GM21528 (cell line): Measurements from ENCODE around the gene KEAP1.
A peak's percentile ranks its signal among the peaks of the same experiment; 100 is the strongest.
"Not testable (repeated sequence)": the region's sequence is repeated elsewhere in the genome, so short reads cannot be mapped to it uniquely, and the experiment has no call there.

Experiments used
- ATAC-seq: cut with Tn5 transposase; IDR thresholded peaks from one replicate; pipeline ENCODE4 v1.9.1; 2021; ENCODE audit warnings: mild to moderate bottlenecking, moderate library complexity; ENCODE audit not compliant: unreplicated experiment, low FRiP score

Gene KEAP1

GRCh38 chr19:10500247-10500592 is 2.9 kb downstream of the KEAP1 start:
- ATAC-seq: no peak

GRCh38 chr19:10499550-10500246 is 3.5 kb downstream of the KEAP1 start:
- ATAC-seq: no peak

GRCh38 chr19:10497371-10497770 is 5.8 kb downstream of the KEAP1 start:
- no peak for ATAC-seq

GRCh38 chr19:10491472-10492047 is 11.6 kb downstream of the KEAP1 start:
- ATAC-seq: no peak

GRCh38 chr19:10486551-10486950 is 16.6 kb downstream of the KEAP1 start:
- ATAC-seq: no peak

GRCh38 chr19:10478903-10479384 is 24.2 kb downstream of the KEAP1 start:
- no peak for ATAC-seq

- no peak for ATAC-seq
Measured at GRCh38 chr19:10478476-10478875, 24.7 kb downstream of the KEAP1 start.

GRCh38 chr19:10474962-10475451 is 28.1 kb downstream of the KEAP1 start:
- ATAC-seq: no peak

- no peak for ATAC-seq
Measured at GRCh38 chr19:10473192-10473591, 30.0 kb downstream of the KEAP1 start.

GRCh38 chr19:10471909-10472308 is 31.2 kb downstream of the KEAP1 start:
- no peak for ATAC-seq

GRCh38 chr19:10468133-10468532 is 35.0 kb downstream of the KEAP1 start:
- no peak for ATAC-seq

GRCh38 chr19:10467104-10467706 is 36.0 kb downstream of the KEAP1 start:
- ATAC-seq: no peak

- ATAC-seq: no peak
Measured at GRCh38 chr19:10464456-10464855, 38.7 kb downstream of the KEAP1 start.

- ATAC-seq: no peak
Measured at GRCh38 chr19:10462557-10462956, 40.6 kb downstream of the KEAP1 start.

GRCh38 chr19:10462042-10462441 is 41.1 kb downstream of the KEAP1 start:
- not testable (repeated sequence) for ATAC-seq

- ATAC-seq: peak; percentile 64
Measured at GRCh38 chr19:10461047-10461949, 41.9 kb downstream of the KEAP1 start.

- peak; percentile 2 for ATAC-seq
Measured at GRCh38 chr19:10460714-10461046, 42.5 kb downstream of the KEAP1 start.

- not testable (repeated sequence) for ATAC-seq
Measured at GRCh38 chr19:10458733-10459132, 44.4 kb downstream of the KEAP1 start.

GRCh38 chr19:10454267-10454666 is 48.9 kb downstream of the KEAP1 start:
- ATAC-seq: no peak

GRCh38 chr19:10453852-10454251 is 49.3 kb downstream of the KEAP1 start:
- no peak for ATAC-seq
